Naive B cell (primary cell): ENCODE results near the gene KSR1. TPM values are rescaled to one million over a fixed set of nuclear protein-coding genes. Genes with fewer than 3 reads are reported as not detected.

Experiments
- ATAC-seq, 2 donors: fragments of 150-1000 bp; cut with Tn5 transposase; 2 replicates each; pipeline ENCODE4 v1.10.0; 2021; ENCODE audit warnings: low read depth in 2 of 2, mild to moderate bottlenecking in 2 of 2, moderate library complexity in 2 of 2
- DNase-seq: peaks from one replicate; pipeline ENCODE4 v3.0.0; 2022
- H3K27ac Mint-ChIP-seq, 6 donors: one replicate each; pipeline ENCODE4 v1.8.0; 2020 to 2022; ENCODE audit warnings: mild to moderate bottlenecking in 6 of 6, mixed read lengths in 6 of 6, moderate library complexity in 5 of 6, inconsistent platforms in 2 of 6
- H3K27me3 Mint-ChIP-seq, 3 donors: one replicate each; pipeline ENCODE4 v1.8.0; 2021 to 2022; ENCODE audit warnings: mixed read lengths in 3 of 3, mild to moderate bottlenecking in 1 of 3
- H3K36me3 Mint-ChIP-seq, 2 donors: one replicate each; pipeline ENCODE4 v1.8.0; 2020 to 2022; ENCODE audit warnings: mixed read lengths in 2 of 2, inconsistent platforms in 1 of 2, mild to moderate bottlenecking in 1 of 2
- H3K4me1 Mint-ChIP-seq, 3 donors: one replicate each; pipeline ENCODE4 v1.8.0; 2020 to 2022; ENCODE audit warnings: mixed read lengths in 3 of 3, inconsistent platforms in 1 of 3, mild to moderate bottlenecking in 1 of 3, moderate library complexity in 1 of 3
- H3K4me3 Mint-ChIP-seq, 8 donors: one replicate each; pipeline ENCODE4 v1.8.0; 2020 to 2022; ENCODE audit warnings: mild to moderate bottlenecking in 8 of 8, mixed read lengths in 8 of 8, moderate library complexity in 8 of 8, inconsistent platforms in 2 of 8
- H3K9me3 Mint-ChIP-seq, 7 donors: one replicate each; pipeline ENCODE4 v1.8.0; 2020 to 2022; ENCODE audit warnings: mixed read lengths in 7 of 7, mild to moderate bottlenecking in 5 of 7, inconsistent platforms in 2 of 7, moderate library complexity in 1 of 7
- polyA plus RNA-seq, 6 donors: library from polyadenylated mRNA; unstranded; fragments of 300-500 nt; fragmentation: Illumina TruSeq; gene quantifications; one replicate each; pipeline ENCODE4 v1.2.3, GENCODE V29; 2021; ENCODE audit warnings: low read depth in 6 of 6

The KSR1 gene
- polyA plus RNA-seq, 6 donors from 2014 or later = 0.38 to 4.4 (median 2.3) TPM

- Mint-ChIP-seq H3K27me3 (no peaks in the 10 kb centered on the region), H3K27ac (no peak overlapping the region), H3K4me3 (no peak overlapping the region), H3K4me1 (peaks cover 0 to 5% (median 3%) of the 10 kb centered on the region in 3 donors), H3K36me3 (peaks cover 0 to 16% of the 10 kb centered on the region in 2 donors), H3K9me3 (no peaks in the 10 kb centered on the region)
- DNase-seq (no peak), ATAC-seq (no peak)
These were observed 141.6 kb downstream of the KSR1 start for GRCh38 chr17:27597783-27598320.

- DNase-seq = no peak
- no peaks in the 10 kb centered on the region for H3K9me3 Mint-ChIP-seq
- H3K27ac Mint-ChIP-seq = no peak overlapping the region
- H3K4me3 Mint-ChIP-seq = peak overlapping the region in 1 of 8 donors; percentile 5
- peaks cover 0 to 16% of the 10 kb centered on the region in 2 donors for H3K36me3 Mint-ChIP-seq
- peaks cover 3 to 10% (median 7%) of the 10 kb centered on the region in 3 donors for H3K4me1 Mint-ChIP-seq
- H3K27me3 Mint-ChIP-seq = no peaks in the 10 kb centered on the region
- no peak for ATAC-seq
These were observed 142.2 kb downstream of the KSR1 start for GRCh38 chr17:27598337-27599050.

- DNase-seq (no peak), ATAC-seq (no peak)
- H3K36me3 Mint-ChIP-seq = peaks cover 0 to 7% of the 10 kb centered on the region in 2 donors
- no peak overlapping the region for H3K27ac Mint-ChIP-seq
- H3K27me3 Mint-ChIP-seq = no peaks in the 10 kb centered on the region
- H3K4me1 Mint-ChIP-seq = peaks cover 3 to 10% (median 7%) of the 10 kb centered on the region in 3 donors
- H3K4me3 Mint-ChIP-seq = no peak overlapping the region
- no peaks in the 10 kb centered on the region for H3K9me3 Mint-ChIP-seq
These were observed 144.2 kb downstream of the KSR1 start for GRCh38 chr17:27600471-27600870.

GRCh38 chr17:27601069-27601974 lies 145.1 kb downstream of the KSR1 start:
- peaks cover 0 to 7% of the 10 kb centered on the region in 2 donors for H3K36me3 Mint-ChIP-seq
- no peaks in the 10 kb centered on the region for H3K27me3 Mint-ChIP-seq
- H3K4me1 Mint-ChIP-seq = peaks cover 3 to 10% (median 7%) of the 10 kb centered on the region in 3 donors
- H3K4me3 Mint-ChIP-seq = no peak overlapping the region
- no peaks in the 10 kb centered on the region for H3K9me3 Mint-ChIP-seq
- DNase-seq = peak; percentile 62
- ATAC-seq = peak; percentile 39 to 64
- H3K27ac Mint-ChIP-seq = peak overlapping the region in 1 of 6 donors; percentile 5

- peaks cover 0 to 1% of the 10 kb centered on the region in 2 donors for H3K36me3 Mint-ChIP-seq
- H3K4me1 Mint-ChIP-seq = peaks cover 3 to 10% (median 7%) of the 10 kb centered on the region in 3 donors
- H3K27me3 Mint-ChIP-seq = no peaks in the 10 kb centered on the region
- H3K4me3 Mint-ChIP-seq = no peak overlapping the region
- H3K27ac Mint-ChIP-seq = peak overlapping the region in 1 of 6 donors; percentile 5
- no peak for DNase-seq
- no peak for ATAC-seq
- no peaks in the 10 kb centered on the region for H3K9me3 Mint-ChIP-seq
These were observed 145.7 kb downstream of the KSR1 start for GRCh38 chr17:27601975-27602302.

- DNase-seq (peak; percentile 64), ATAC-seq (peak; percentile 50 to 64)
- no peaks in the 10 kb centered on the region for H3K9me3 Mint-ChIP-seq
- peaks cover 3 to 10% (median 7%) of the 10 kb centered on the region in 3 donors for H3K4me1 Mint-ChIP-seq
- no peaks in the 10 kb centered on the region for H3K36me3 Mint-ChIP-seq
- no peak overlapping the region for H3K4me3 Mint-ChIP-seq
- peak overlapping the region in 1 of 6 donors; percentile 64 for H3K27ac Mint-ChIP-seq
- H3K27me3 Mint-ChIP-seq = no peaks in the 10 kb centered on the region
These were observed 146.6 kb downstream of the KSR1 start for GRCh38 chr17:27602721-27603420.

GRCh38 chr17:27603421-27603770 lies 147.1 kb downstream of the KSR1 start:
- Mint-ChIP-seq H3K36me3 (no peaks in the 10 kb centered on the region), H3K4me3 (no peak overlapping the region), H3K9me3 (no peaks in the 10 kb centered on the region), H3K27ac (no peak overlapping the region), H3K4me1 (peaks cover 3 to 10% (median 7%) of the 10 kb centered on the region in 3 donors), H3K27me3 (no peaks in the 10 kb centered on the region)
- ATAC-seq (no peak), DNase-seq (no peak)

- Mint-ChIP-seq H3K4me3 (no peak overlapping the region), H3K4me1 (peaks cover 3 to 10% (median 7%) of the 10 kb centered on the region in 3 donors), H3K27me3 (no peaks in the 10 kb centered on the region), H3K27ac (peak overlapping the region in 1 of 6 donors; percentile 86), H3K36me3 (no peaks in the 10 kb centered on the region), H3K9me3 (no peaks in the 10 kb centered on the region)
- no peak for ATAC-seq
- no peak for DNase-seq
These were observed 147.9 kb downstream of the KSR1 start for GRCh38 chr17:27603880-27604794.

- Mint-ChIP-seq H3K4me1 (peaks cover 3 to 10% (median 4%) of the 10 kb centered on the region in 3 donors), H3K36me3 (no peaks in the 10 kb centered on the region), H3K4me3 (no peak overlapping the region), H3K27me3 (no peaks in the 10 kb centered on the region), H3K9me3 (no peaks in the 10 kb centered on the region), H3K27ac (no peak overlapping the region)
- ATAC-seq = no peak
- no peak for DNase-seq
These were observed 149.2 kb downstream of the KSR1 start for GRCh38 chr17:27605409-27605808.

- peaks cover 3 to 6% (median 4%) of the 10 kb centered on the region in 3 donors for H3K4me1 Mint-ChIP-seq
- H3K36me3 Mint-ChIP-seq = peaks cover 0 to 5% of the 10 kb centered on the region in 2 donors
- H3K27me3 Mint-ChIP-seq = no peaks in the 10 kb centered on the region
- ATAC-seq (no peak), DNase-seq (no peak)
- H3K27ac Mint-ChIP-seq = no peak overlapping the region
- H3K9me3 Mint-ChIP-seq = no peaks in the 10 kb centered on the region
- no peak overlapping the region for H3K4me3 Mint-ChIP-seq
These were observed 151.4 kb downstream of the KSR1 start for GRCh38 chr17:27607521-27608091.

GRCh38 chr17:27608328-27609230 lies 152.3 kb downstream of the KSR1 start:
- Mint-ChIP-seq H3K27ac (peak overlapping the region in 2 of 6 donors; percentile 66 to 88), H3K9me3 (no peaks in the 10 kb centered on the region), H3K36me3 (peaks cover 0 to 9% of the 10 kb centered on the region in 2 donors), H3K27me3 (no peaks in the 10 kb centered on the region), H3K4me1 (no peaks in the 10 kb centered on the region), H3K4me3 (no peak overlapping the region)
- no peak for DNase-seq
- no peak for ATAC-seq
